HG03575 (cell line): ENCODE measurements around the gene RPTOR.

Source experiments
- ATAC-seq: cut with Tn5 transposase; IDR thresholded peaks from one replicate; pipeline ENCODE4 v1.9.1; 2021; ENCODE audit not compliant: unreplicated experiment, insufficient number of reproducible peaks, low FRiP score; ENCODE audit errors: extremely low read depth

The RPTOR gene

DNA sequence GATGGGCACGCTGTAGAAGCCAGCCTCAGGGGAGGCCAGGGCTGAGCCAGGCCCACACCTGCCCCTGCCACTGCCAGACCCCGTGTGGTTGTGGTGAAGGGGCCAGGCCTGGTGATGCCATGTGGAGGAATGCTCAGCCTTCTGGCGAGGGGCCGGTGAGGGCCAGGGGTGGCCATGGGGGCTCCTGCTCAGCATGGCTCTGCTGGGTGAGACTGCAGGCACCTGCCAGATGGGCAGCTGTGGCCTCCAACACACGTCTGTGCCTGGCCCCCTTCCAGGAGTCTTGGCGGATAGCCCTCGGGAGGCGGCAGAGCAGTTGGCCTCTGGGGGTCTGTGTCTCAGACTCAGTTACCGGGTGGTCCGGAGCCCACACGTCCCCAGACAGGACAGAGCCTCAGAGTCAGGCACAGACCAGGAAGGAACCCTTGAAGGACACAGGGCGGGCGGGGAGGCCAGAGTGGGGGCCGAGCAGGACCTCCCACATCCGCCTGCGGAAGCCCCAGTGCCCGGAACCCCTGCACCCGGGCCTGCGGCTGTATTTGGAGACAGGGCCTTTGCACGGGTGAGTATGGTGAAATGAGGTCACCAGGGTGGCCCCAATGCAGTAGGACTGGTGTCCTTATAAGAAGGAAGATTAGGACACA, 424.5 kb downstream of the RPTOR start:
- no peak for ATAC-seq

DNA sequence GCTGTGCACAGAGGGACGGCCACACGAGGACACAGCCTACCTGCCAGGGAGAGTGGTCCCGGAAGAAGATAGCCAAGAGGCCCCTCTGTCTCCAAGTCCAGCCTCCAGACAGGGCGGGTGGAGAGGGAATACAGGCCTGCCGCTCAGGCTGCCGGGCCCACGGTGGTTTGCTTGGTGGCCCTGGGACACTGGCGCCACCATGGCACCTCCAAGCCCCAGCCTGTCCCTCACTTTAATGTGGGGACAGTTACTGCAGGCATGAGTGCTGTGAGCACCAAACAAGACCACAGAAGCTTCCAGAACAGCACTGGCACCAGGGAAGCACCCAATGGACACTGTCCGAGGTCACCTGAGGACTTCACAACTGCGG, 425.0 kb downstream of the RPTOR start:
- no peak for ATAC-seq

DNA sequence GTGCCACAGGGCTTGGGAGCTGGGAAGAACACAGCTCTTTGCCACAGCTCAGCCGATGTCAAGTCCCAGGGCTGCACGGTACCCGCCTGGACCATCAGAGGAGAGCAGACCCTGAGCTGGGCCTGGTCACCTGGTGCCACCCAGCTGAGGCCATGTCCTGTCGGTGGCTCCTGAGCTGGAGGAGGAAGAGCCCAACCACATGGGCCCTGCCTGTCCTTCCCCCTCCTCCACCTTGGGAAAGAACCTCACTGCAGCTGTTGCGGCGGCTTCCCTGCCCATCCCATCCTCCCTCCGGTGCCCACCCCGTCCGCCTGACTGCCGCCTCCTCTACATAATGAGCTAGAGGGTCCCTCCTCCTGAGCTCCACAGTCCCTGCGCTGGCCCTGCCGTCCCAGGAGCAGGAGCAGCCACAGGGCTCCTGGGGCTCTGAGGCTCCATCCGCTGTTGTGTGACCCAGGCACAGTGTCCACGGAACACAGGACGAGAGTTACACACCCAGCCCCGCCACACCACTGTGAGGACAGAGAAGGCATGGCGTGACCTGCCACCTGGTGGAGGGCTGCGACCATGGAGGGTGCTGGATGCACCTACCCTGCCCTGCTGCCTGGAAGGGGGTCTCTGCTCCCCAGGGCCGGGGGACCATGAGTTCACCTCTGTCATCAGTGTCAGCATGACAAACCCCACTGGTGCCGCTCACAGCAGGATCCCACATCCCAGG, 425.6 kb downstream of the RPTOR start:
- ATAC-seq = no peak

DNA sequence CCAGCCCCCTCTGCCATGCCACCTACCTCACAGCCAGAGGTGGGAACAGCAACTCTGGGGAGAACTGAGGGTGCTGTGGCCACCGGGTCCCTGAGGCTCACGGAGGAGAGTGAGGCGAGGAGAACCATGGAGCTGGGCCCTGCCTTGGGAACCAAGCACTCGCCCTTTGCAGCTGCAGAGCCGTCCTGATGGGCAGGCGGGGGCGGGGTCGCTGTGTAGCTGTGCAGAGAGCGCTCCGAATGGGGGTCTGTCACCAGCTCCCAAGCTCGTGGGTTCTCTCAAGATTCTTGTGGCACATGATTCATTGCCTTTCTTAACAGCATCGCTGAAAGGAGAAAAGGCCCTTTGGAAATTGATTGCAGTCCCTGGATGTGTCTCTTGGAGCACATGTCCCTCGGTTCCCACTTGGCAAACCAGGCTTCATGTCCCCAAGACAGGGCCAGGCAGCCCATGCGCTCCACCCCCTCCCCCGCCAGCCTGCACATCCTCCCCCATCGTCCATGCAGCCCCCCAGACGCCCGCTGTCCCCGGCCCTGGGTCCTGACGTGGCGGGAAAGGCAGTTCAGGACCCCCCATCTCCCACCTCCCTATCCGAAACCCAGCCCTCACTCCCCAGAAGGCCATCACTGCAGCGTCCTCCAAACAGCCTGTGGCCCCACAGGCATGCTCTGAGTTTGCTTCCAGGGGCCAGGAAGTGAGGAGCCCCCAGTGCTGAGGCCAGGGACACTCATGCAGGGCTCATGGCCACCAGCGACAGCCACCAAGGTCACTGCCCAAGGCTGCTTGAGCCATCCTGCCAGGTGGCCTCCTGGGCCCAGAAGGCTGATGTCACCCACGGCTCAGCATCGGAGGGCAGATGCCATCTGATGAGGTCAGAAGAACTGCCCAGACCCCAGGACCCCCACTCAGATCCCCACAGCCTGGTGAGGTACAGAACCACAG, 426.4 kb downstream of the RPTOR start:
- no peak for ATAC-seq

DNA sequence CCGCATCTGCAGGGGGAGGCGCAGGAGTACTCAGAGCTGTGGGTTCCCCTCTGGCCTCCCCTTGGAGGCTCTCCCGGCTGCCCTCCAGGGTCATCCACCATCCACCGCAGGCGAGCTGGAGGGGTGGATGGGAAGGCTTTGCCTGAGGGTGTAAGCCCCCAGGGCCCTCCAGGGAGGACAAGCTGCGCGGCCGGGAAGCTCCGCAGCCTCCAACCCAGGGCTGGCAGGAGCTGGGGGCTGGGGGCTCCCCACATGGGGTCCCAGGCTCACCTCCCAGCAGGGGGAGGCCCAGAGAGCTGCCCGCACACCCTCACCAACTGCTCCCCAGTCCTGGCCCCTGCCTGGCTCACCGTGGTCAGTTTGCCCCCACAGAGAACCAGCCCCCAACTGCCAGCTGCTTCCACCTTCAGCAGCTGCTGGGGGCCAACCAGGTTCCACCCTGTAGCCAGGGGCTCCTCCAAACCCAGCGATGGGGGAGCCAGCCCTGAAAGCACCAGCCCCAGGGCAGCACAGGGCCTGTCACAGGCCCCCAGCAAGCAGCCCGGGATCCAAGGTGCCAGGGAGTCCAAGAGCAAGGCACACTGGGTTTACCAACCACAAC, 427.2 kb downstream of the RPTOR start:
- ATAC-seq = no peak

DNA sequence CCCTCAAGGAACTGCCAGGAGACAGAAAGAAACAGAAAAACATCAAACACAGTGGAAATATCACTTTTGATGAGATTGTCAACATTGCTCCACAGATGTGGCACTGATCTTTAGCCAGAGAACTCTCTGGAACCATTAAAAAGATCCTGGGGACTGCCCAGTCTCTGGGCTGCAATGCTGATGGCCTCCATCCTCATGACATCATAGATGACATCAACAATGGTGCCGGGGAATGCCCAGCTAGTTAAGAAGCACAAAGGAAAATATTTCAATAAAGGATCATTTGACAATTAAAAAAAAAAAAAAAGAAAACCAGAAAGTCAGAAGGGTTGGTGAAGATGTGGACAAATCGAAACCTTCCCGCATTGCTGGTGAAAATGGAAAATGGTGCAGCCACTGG, 432.1 kb downstream of the RPTOR start:
- ATAC-seq = no peak

DNA sequence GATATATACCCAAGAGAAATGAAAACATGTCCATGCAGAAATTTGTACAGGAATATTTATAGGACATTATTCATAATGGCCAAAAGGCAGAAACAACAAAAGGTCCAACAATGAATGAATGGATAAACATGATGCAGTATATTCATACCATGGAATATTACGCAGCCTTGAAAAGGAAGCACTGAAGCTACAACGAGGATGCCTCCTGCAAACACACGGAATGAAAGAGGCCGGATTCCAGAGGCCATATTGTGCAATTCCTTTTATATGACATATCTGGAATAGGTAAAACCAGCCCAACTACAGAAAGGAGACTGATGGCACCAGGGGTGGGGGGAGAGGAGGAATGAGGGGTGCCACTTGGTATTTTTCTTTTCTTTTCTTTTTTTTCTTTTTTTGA, 432.5 kb downstream of the RPTOR start:
- no peak for ATAC-seq

DNA sequence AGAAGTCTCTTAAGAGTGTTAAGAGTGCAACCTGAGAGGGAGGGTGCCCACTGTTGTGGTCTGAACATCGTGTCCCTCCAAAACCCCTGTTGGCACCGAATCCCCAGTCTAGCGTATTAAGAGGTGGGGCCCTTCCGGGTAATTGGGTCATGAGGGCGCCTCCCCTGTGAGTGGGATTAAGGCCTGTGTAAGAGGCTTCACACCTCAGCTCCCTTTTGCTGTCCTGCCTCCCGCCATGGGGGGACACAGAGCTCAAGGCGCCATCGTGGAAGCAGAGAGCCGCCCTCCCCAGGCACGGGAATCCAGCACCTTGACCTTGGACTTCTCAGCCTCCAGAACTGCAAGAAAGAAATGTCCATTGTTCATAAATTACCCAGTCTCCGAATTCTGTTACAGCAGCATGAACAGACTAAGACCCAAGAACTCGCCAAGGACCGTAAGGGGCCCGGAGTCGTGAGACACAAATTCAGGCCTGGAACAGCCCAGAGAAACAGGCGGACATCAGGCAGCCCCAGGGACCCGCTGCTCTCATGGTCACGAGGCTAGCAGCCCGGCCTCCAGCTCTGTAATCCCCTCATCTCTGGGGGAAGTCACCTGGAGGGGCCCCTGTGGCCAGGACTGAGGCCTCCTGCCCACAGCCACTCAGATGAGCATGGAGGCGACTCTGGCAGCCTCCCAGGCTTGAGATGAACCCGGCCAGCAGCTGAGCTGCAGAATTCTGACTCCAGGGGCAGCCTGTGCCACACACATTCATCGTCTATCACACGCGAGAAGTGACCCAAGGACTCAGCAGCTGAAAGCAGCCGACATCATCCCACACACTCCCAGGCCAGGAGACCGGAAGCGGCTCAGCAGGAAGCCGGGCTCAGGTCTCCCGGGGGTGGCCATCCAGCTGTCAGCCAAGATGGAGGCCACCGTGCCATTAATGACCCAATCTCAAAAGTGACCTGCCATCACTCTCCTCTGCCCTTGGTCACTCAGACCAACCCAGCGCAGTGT, 434.2 kb downstream of the RPTOR start:
- no peak for ATAC-seq

DNA sequence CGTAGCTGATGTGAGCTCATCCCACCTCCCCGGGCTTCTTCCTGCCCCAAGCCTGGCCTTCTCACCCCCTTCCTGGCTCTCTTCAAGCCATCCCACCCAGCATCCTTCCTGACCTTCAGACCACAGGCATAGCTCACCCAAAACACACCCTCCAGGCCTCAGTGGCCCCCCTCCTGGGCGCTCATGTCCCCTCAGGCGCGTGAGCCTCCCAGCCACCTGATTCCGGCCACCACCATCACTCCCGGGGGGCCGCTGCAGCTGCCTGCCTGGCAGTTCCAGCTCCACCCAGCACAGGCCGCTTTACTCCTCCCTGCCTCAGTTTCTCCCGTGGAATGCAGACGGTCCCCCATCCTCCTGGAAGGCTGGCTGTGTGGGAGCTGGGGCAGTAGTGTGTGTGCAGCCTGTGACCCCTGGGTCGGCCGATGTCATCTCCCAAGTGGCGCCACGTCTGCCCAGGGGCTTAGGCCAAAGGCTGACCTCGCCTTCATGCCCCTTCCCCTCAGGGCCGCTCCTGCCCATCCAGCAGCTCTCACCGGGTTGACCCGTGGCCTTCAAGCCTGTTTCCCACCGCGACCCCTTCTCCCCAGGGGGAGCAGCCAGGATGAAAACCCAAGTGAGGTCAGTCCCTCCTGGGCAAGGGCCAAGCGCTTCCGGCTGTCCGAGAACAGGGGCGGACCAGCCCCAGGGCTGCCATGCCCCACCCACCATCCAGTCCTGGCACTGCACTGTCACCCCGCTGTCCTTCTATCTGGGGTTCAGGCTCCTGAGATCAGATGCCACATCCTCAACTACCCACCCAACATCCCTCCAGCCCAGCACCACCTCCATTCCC, 435.1 kb downstream of the RPTOR start:
- ATAC-seq = no peak

DNA sequence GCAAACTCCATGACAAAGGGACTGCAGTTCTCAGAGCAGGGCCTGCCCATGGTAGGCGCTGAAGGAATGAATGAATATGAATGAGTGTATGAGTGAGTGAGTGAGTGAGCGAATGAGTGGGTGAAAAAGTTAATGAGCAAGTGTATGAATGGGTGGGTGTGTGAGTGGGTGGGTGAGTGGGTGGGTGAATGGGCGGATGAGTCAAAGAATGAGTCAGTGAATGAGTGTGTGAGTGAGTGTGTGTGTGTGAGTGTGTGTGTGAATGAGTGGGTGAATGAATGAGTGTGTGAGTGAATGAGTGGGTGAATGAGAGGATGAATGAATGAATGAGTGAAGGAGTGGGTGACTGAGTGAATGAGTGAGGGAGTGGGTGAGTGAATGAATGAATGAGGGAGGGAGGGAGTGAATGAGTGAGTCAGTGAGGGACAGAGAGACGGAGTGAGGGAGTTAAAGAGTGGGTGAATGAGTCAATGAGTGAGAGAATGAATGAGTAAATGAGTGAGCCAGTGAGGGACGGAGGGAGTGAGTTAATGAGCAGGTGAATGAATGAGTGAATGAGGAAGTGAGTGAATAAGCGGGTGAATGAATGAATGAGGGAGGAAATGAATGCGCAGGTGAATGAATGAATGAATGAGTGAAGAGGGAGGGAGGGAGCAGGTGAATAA, 435.9 kb downstream of the RPTOR start:
- no peak for ATAC-seq

DNA sequence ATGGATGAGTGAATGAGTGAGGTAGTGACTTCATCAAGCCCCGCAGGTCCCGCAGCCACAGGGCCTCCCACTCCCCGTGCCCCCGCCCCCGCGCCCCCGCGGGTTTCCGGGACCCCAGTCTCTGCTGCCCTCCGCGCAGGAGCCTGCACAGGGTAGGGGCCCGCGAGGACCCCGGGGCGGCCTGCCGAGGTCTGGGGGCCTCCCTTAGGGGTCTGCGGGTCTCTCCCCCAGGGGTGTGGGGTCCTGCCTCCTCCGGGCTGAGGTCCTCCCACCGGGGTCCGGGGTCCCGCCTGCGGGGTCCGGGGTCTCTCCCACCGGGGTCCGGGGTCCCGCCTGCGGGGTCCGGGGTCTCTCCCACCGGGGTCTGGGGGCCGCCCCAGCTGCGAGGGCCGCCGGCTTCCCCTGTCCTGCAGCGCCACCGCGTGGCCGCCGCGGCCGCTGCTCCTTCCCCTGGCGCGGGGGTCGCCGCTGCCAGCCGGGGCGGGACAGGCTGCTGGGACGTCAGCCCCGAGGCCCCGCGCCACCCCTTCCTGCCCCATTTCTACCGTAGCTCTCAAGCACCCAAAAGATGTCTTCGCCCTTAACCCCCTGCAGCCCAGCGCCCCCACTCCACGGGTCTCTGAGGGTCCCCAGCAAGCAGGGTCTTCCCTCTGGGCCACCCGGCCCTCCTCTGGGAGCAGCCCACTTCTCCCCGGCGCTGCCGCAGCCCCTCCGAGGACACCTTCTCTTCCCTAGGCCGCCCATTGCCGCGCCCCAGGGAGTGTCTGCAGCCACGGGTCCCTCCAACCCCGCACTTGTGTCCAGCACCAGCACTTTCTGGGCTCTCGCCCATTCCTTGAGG, 436.6 kb downstream of the RPTOR start:
- no peak for ATAC-seq

DNA sequence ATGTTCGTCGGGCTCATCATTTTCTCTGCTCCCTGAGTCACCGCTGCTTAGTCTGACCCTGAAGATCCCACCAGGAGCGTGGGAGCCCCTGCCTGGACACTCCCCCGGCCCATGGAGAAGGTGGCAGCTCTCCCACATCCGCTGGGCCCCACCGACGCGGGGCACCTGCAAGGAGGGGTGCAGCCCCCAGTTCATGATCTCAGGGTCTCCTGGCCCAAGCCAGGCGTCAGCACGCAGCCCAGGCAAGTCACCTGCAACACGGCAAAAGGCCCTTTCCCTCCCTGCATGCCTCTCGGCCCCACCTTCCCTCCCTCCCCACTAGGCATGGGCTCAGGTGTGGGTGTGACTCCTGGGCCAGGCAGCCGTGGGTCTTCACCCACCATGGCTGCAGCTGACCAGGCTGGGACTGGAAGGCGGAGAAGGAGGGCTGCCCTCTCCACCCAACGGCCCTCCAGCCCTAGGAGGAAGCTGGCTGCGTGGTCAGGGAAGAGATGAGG, 437.3 kb downstream of the RPTOR start:
- ATAC-seq = no peak

DNA sequence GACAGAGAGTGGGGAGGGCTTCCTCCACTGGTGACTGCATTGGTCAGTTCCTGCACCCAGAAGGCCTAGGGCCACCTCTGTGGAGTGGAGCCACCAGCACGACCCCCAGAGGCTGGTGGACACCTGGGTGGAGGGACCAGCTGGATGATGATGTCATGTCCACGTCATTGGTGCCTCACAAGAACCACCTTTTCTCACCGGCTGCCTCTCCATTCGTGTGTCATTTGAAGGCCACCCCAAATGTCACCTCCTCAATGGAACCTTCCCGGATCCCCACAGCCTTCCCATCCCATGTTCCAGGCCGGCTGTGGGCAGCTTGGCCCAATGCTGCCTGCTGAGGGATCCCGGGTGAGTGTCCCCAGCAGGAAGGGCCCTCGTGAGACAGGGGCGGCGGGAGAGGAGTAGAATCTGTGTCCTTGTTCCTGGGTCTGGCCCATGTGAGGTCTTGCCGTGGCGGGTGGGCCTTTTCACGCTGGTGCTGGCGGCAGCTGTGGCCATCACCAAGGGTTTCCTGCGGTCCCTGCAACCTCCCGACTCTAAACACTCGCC, 437.9 kb downstream of the RPTOR start:
- no peak for ATAC-seq

DNA sequence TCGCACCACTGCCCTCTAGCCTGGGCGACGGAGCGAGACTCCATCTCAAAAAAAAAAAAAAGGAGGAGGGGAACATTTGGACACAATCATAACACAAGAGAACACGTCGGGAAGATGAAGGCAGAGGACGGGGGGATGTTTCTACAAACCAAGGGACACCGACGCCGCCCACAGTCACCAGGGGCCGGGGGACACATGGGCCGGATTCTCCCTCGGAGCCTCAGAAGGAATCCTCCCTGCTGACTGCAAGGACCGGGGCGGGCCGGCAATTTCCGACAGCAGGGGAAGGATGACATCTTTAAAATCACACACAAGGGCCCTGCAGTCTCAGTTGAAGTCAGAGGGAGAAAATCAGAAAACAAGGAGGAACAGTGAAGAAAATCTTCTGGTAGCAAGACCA, 438.9 kb downstream of the RPTOR start:
- no peak for ATAC-seq

DNA sequence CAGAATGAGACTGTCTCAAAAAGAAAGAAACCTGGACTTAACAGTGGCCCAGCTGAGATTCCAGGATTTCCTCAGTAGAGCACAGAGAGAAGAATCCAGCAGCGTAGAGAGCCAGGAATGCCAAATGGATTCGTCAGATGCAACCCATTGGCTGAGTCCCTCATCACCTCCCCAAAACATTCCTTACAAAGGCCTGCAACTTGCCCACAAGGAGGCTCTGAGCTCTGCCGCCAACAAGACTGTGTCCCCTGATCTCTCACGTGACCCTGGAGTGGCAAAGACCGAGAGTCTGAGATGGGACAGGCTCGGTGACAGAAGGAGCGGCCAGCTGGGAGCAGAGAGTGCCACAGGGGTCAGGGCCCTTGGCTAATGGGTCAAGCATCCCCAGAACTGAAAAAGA, 440.1 kb downstream of the RPTOR start:
- no peak for ATAC-seq

DNA sequence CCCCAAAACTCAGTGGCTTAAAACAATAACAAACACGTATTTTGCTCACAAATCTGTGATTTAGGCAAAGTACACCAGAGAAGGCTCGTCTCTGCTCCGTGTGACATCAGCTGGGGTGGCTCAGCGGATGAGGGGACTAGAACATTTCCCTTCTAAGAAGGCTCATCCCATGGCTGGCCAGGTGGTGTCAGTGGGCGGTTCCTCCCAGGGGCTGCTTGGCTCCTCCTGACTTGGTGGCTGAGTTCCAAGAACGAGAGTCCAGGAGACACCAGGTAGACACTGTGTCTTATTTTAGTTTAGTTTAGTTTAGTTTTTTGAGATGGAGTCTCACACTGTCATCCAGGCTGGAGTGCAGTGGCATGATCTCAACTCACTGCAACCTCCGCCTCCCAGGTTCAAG, 441.4 kb downstream of the RPTOR start:
- ATAC-seq = no peak
